GM19468 (cell line): ENCODE results near the gene ANKH.

Experiments used
- ATAC-seq: cut with Tn5 transposase; IDR thresholded peaks from one replicate; pipeline ENCODE4 v1.9.1; 2021; ENCODE audit warnings: mild to moderate bottlenecking, moderate library complexity, moderate number of reproducible peaks; ENCODE audit not compliant: unreplicated experiment; ENCODE audit errors: extremely low read depth

ANKH gene

DNA sequence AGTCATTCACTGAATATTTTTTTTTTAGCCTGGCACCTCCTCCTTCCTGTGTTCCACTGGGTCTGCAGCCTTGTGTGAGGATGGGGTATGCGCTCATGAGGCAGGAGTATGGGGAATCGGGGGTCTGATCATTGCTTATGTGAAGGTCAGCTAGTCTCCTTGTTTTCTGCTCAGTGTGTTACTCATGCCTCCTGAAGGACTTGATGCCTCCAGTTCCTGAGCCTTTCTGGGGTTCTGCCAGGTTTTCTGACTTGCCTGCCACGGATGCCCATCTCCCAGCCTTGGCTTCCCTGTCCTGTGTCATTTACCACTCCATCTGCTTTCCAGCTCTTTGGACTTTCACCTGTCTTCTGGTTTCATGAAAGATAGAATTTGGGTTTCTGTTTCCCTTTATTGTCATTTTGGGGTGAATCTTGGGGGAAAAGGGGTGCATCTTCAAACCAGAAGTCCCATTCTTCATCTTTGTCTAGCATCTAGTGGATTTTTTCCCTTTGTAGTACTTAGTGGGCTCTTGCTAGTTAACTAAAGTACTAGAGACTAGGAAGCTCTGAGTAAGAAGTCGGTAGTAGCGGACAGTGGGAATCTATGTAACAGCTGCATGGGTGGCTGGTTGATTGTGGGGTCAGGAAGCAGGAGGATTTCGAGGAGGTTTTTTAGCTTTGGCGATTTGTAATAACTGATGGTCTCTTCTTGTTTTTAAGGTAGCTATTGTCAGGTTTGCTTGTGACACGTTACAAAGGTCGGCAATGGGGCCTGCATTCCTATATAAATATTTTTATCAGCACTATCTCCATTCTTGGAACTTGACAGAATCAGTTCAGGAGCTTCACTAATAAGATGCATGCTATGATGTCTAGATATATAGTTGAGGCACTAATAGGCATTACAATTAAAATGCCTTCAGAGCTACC, 198.8 kb downstream of the ANKH start:
- no peak for ATAC-seq

GRCh38 chr5:14672082-14672481, 199.5 kb downstream of the ANKH start:
- no peak for ATAC-seq

DNA sequence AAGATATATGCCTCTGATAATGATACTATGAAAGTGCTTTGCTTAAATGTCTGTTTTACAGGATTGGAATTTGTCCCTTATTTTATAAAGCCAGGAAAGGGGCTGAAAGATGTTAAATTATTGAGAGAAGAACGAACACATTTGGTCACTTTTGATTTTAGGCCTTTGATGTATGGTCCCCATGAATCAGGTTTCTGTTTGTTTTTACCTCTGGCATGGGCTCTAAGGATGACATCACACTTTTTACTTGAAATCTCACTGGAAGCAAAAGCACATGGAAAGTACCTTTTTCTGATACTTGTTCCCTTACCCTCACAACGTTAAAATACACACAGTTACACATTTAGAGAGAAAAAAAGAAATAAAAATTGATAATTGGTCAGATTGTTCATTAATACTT, 200.2 kb downstream of the ANKH start:
- no peak for ATAC-seq

- no peak for ATAC-seq
Observed at GRCh38 chr5:14669975-14670374, 201.6 kb downstream of the ANKH start.

- no peak for ATAC-seq
Observed at GRCh38 chr5:14669415-14669814, 202.2 kb downstream of the ANKH start.

GRCh38 chr5:14668181-14668591, 203.4 kb downstream of the ANKH start:
- ATAC-seq, result no peak

DNA sequence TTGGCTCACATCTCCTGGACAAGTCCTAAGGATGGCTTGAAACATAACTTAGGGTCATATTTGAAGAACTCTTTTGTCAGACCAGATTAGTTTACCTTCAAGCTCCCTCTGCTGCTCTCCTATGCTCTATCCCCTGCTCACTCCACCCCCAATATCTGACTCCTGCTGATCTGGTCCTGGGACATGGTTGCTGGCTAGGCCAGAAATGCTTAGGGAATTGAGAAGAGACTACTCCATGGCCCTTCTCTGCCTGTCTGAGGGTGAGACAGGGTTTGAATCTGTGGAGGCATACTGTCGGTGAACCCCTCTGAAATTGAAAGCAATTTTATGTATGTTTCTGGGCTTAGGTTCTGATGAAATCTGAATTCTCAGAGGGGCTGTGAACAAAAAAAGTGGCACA, 203.8 kb downstream of the ANKH start:
- ATAC-seq, result no peak

DNA sequence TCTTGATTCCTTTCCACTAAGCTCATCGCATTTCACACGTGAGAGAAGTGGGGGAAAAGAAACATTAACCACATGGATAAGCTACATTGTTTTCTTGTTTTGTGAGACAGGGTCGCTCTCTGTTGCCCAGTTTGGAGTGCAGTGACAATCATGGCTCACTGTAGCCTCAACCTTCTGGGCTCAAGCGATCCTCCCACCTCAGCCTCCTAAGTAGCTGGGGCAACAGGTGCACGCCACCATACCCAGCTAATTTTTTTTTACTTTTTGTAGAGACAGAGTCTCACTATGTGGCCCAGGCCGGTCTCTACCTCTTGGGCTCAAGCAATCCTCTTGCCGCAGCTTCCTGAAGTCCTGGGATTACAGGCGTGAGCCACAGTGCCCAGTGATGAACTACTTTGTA, 204.3 kb downstream of the ANKH start:
- no peak for ATAC-seq

- ATAC-seq, result no peak
Observed at GRCh38 chr5:14666357-14666756, 205.2 kb downstream of the ANKH start.

DNA sequence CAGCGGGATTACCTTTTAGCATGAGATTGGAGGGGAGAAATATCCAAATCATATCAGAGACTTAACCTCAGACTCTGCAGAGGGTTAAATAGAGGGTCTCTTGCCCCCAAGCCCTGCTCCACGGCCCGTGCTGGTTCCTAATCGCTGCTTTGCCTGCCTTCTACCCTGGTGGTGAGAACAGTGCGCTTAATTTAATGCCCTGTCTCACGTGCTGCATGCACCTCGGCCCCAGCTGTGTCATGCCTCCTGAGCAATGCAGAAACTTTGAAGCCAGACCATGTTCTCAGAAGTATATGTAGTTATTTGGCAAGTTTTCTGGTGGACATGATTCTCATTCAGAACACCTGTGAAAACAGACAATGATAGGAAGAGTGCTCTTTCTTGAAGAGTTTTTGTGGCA, 205.6 kb downstream of the ANKH start:
- peak; percentile 43 for ATAC-seq

- no peak for ATAC-seq
Observed at GRCh38 chr5:14665101-14665822, 206.3 kb downstream of the ANKH start.

- ATAC-seq, result peak; percentile 58
Observed at GRCh38 chr5:14664270-14665100, 207.1 kb downstream of the ANKH start, which contains the start of gene OTULIN. OTULIN (plus strand) TSS chr5:14664718; CDS start chr5:14664826, 108 bp downstream.

DNA sequence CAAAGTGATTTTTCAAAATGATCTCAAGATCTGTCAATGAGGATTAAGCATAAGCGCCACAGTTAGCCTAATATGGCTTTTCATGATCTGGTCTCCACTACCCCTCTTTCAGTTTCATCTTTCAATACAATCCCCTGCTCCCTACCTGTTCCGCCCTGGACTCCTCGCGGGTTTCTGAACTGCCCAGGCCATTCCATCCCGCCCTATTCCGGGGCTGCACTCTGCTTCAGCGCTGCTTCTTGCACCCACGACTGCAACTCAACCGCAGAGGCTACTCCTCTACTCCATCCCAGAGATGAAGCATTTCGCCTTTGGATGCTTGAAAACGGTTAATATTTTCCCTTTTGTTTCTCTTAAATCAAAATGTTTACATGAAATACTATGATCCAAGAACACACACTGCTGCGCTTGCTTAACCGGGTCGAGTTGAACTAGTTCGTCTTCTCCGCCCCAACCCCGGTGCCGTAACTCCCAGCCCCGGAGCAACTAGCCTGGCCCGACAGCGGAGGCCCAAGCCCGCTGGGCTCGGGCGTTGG, 207.8 kb downstream of the ANKH start:
- no peak for ATAC-seq

DNA sequence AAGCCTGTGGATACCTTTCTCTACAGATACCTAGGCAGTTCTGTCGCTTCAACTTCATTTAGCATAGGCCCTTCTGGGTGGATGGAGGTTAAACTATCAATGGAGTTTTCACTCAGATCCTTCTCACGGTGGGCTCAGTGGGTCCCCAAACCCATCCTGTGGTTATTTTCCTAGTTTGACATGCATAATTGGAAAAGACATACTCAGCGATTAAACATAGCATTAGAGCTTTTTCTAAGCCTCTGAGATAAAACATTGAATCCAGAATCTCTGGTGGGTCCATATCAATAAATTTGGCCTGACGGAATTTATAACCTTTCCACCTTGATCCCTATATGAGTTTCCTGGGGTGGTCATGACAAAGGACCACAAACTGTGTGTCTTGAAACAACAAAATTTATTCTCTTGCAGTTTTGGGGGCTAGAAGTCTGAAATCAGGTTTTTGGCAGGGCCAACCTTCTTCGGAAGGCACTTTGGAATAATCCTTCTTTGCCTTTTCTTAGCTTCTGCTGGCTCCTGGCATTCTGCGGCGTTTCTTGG, 208.8 kb downstream of the ANKH start:
- no peak for ATAC-seq

- ATAC-seq, result no peak
Observed at GRCh38 chr5:14660833-14661232, 210.7 kb downstream of the ANKH start.

DNA sequence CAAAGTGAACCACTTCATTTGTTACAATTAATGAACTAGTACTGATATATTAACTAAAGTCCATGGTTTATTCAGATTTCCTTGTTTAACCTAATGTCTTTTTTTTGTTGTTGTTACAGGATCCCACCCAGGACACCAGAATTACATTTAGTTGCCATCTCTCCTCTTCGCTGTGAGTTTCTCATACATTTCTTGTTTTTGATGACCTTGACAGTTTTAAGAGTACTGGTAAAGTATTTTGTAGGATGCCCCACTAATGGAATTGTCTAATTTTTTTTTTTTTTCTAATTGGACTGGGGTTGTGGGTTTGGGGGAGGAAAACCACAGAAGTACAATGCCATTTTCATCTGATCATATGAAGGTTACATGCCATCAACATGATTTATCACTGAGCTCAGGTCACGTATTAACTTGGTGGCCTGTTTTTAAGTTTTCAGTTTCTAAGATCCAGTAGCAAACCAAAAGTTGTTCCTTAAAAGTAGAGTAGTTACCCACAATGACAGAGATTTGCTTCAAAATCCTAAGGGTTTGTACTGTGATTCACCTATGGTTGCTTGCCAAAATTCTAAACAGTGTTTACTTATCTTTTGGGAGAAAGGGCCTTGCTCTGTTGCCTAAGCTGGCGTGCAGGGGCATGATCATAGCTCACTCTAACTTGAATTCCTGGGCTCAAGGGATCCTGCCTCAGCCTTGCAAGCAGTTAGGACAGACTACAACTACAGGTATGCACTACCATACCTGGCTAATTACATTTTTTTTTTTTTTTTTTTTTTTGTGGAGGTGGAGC, 211.6 kb downstream of the ANKH start:
- no peak for ATAC-seq

DNA sequence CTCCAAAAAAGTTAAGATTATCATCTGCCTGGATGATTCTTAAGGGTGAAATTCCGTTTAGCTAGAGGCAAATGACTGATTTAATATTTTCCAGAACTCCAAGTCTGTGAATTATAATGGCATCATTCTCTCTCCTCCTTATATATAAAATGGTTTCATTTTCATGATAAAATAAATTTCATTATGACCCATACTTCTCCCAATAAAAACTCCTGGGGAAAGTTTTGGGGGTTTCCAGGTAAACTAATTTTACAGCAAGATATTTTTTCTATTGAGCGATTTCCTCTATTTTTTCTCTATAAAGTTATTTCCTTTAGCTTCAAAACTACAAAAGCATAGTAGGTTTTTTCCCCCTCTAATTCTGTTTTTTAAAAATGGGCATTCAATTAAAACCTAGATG, 214.7 kb downstream of the ANKH start:
- no peak for ATAC-seq

- no peak for ATAC-seq
Observed at GRCh38 chr5:14655146-14655741, 216.3 kb downstream of the ANKH start.
